ENCODE results near the gene ITPRIP. TPM values are rescaled to one million over a fixed set of nuclear protein-coding genes. Genes with fewer than 3 reads are reported as not detected.
A peak's percentile ranks its signal among the peaks of the same experiment; 100 is the strongest.

ITPRIP gene
- total and polyA plus RNA-seq, 2 of the 8 experiments (the other 6 are each of a cell fraction or from before 2014, with no cell fraction given): 15.3 to 16.9 TPM

- H3K9ac ChIP-seq (replicated peaks in 1 of 4; ENCODE audit: extremely low read depth in 1 of 4, low read depth in 3 of 4, low read length in 3 of 4): peak overlapping the region; percentile 67 to 98 (median 84)
- TF ChIP-seq CBX5 (IDR thresholded peaks at IDR 0.05; ENCODE audit: low read depth, low read length): no peak
- peak; percentile 9; the same call in 1 of the 2 replicates for TF ChIP-seq TAF1 (IDR thresholded peaks at IDR 0.05; ENCODE audit: low read depth, low read length)
- TF ChIP-seq KDM1A (IDR thresholded peaks at IDR 0.05; ENCODE audit: borderline replicate concordance, low read length): peak; percentile 90
- 0 out of 4 replicates have a peak, but pooled peaks of 1 of the 2 experiments have one; percentile 66 for TF ChIP-seq HDAC2 (IDR thresholded peaks at IDR 0.05; ENCODE audit: borderline replicate concordance in 1 of 2, low read depth in 2 of 2, low read length in 2 of 2)
- TF ChIP-seq POLR2A (IDR thresholded peaks at IDR 0.05; ENCODE audit: control extremely low read depth in 1 of 2, low read depth in 2 of 2, low read length in 2 of 2): peak in 1 of 2 experiments; percentile 18; a peak in 1 of 3 replicates
Measured at GRCh38 chr10:104337521-104337984, 712 bp downstream of the ITPRIP start.

More at GRCh38 chr10:104337521-104337984, 712 bp downstream of the ITPRIP start:
- FAIRE-seq (no peak), DNase-seq (ENCODE audit: low read depth in 1 of 2, low spot score in 2 of 2) (no peak)
- 0 out of 2 replicates have a peak overlapping the region, but pooled peaks have one; percentile 53 for H2AK5ac ChIP-seq (ENCODE audit: low read depth, low read length)
- 0 out of 2 replicates have a peak overlapping the region, but pooled peaks have one; percentile 45 for H2AFZ ChIP-seq (ENCODE audit: low read length)
- peak overlapping the region; percentile 54; the same call in 1 of the 2 replicates for H4K8ac ChIP-seq (ENCODE audit: extremely low read depth, insufficient read depth, low read length)
- H3K14ac ChIP-seq (ENCODE audit: insufficient read length): no peak overlapping the region
- no peak overlapping the region for H3K4ac ChIP-seq (replicated peaks; ENCODE audit: insufficient read length, low read depth, low read length)
- H3K56ac ChIP-seq (replicated peaks; ENCODE audit: insufficient read length, low read depth, low read length): peak overlapping the region; percentile 71
- H3K79me2 ChIP-seq (ENCODE audit: control insufficient read depth in 1 of 2, insufficient read depth in 2 of 2, low read length in 2 of 2): peaks cover 19 to 52% of the 10 kb centered on the region in 2 experiments
- WGBS, 2 experiments (ENCODE audit: extremely low coverage in 1 of 2, insufficient coverage in 1 of 2, insufficient read length in 1 of 2, insufficient replicate concordance in 2 of 2, low coverage in 1 of 2, low lambda C conversion rate in 2 of 2, missing lambda C conversion rate in 1 of 2): 0% methylated on average over 14 of the region's 23 CpGs; no CpG with 5 or more reads in 1 of the 2 experiments
- H2BK120ac ChIP-seq (replicated peaks; ENCODE audit: low read depth, low read length): no peak overlapping the region
- no peak overlapping the region for H2BK15ac ChIP-seq (ENCODE audit: low read length)
- H4K5ac ChIP-seq (ENCODE audit: insufficient read length, low read depth, low read length): no peak overlapping the region
- no peaks in the 10 kb centered on the region for H3K36me3 ChIP-seq (ENCODE audit: control insufficient read depth in 2 of 4, insufficient read depth in 4 of 4, low read length in 3 of 4)
- peak overlapping the region; percentile 73 to 90 (median 80) for H3K4me3 ChIP-seq (ENCODE audit: extremely low read depth in 1 of 4, insufficient read depth in 2 of 4, low read depth in 3 of 4, low read length in 4 of 4)
- H2BK20ac ChIP-seq (ENCODE audit: low read length): no peak overlapping the region
- H3K4me1 ChIP-seq (replicated peaks in 1 of 4; ENCODE audit: control insufficient read depth in 3 of 4, insufficient read depth in 4 of 4, low read length in 3 of 4): peaks cover 24 to 38% (median 27%) of the 10 kb centered on the region in 4 experiments
- ChIA-PET POLR2A (ENCODE audit: partially characterized antibody) (interaction anchor here (0.7 to 4.2 kb wide), 17 partner anchors 8 to 354 kb away, joined by 3 to 37 read pairs (median 4); partner anchors contain the start of gene GSTO1), CTCF (ENCODE audit: partially characterized antibody) (interaction anchor here (0.7 to 7.3 kb wide), 12 partner anchors 8 to 277 kb away, joined by 3 to 86 read pairs (median 6); partner anchors contain the start of gene CFAP58)
- peaks cover 18% of the 10 kb centered on the region for H3K23me2 ChIP-seq (ENCODE audit: low read depth, low read length)
- peak overlapping the region; percentile 89; the same call in 1 of the 2 replicates for H2BK5ac ChIP-seq (ENCODE audit: low read depth, low read length)
- peak overlapping the region; percentile 87; the same call in 1 of the 2 replicates for H3K27ac ChIP-seq (ENCODE audit: low read depth, low read length)
- peak overlapping the region; percentile 86 to 93 for H3K4me2 ChIP-seq (ENCODE audit: insufficient read depth in 1 of 2, low read depth in 2 of 2, low read length in 2 of 2)
- H3K18ac ChIP-seq (ENCODE audit: extremely low read depth, low read length): peak overlapping the region; percentile 67
- H3K27me3 ChIP-seq (replicated peaks in 1 of 4; ENCODE audit: control insufficient read depth in 3 of 4, extremely low read depth in 1 of 4, insufficient read depth in 3 of 4, low read length in 3 of 4): peaks cover 0 to 2% (median 0%) of the 10 kb centered on the region in 4 experiments; a peak in 1 of 7 replicates
- H3K23ac ChIP-seq (ENCODE audit: insufficient read length): no peak overlapping the region
- H2BK12ac ChIP-seq (ENCODE audit: low read depth, low read length): 0 out of 2 replicates have a peak overlapping the region, but pooled peaks have one; percentile 27
- no peak overlapping the region for H4K91ac ChIP-seq (replicated peaks; ENCODE audit: insufficient read length, low read length)
- H3K9me3 ChIP-seq (ENCODE audit: insufficient read depth in 2 of 2, low read depth in 1 of 2, low read length in 1 of 2): no peaks in the 10 kb centered on the region
- peaks cover 20% of the 10 kb centered on the region for H3K79me1 ChIP-seq (ENCODE audit: low read depth, low read length)
- H4K20me1 ChIP-seq (replicated peaks in 1 of 2; ENCODE audit: control insufficient read depth in 1 of 2, insufficient read depth in 2 of 2, low read length in 2 of 2): peaks cover 4 to 9% of the 10 kb centered on the region in 2 experiments

Measured in H1 (cell line).